Measurements from ENCODE around the gene SLC27A2.
"Not testable (repeated sequence)": the region's sequence is repeated elsewhere in the genome, so short reads cannot be mapped to it uniquely, and the experiment has no call there.

Gene SLC27A2

DNA sequence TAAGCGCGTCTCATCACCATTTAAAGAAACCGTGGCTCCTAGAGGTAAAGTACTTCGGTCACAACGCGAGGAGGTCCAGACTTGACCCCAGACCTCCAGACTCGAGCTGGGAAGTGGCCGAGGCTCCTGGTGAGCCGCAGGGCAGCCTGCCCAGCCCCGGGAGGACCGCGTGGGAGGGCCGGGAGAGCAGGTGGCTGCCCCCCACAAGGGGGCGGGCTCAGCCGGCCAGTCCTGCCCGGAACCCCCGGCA, at the start of gene SLC27A2:
TSS of gene SLC27A2 (plus strand) at position 228 of the 250 bp plus-strand sequence. CDS start 232 bp downstream, outside the sequence.
- DNase-seq (ENCODE audit: low read depth), result no peak

DNA sequence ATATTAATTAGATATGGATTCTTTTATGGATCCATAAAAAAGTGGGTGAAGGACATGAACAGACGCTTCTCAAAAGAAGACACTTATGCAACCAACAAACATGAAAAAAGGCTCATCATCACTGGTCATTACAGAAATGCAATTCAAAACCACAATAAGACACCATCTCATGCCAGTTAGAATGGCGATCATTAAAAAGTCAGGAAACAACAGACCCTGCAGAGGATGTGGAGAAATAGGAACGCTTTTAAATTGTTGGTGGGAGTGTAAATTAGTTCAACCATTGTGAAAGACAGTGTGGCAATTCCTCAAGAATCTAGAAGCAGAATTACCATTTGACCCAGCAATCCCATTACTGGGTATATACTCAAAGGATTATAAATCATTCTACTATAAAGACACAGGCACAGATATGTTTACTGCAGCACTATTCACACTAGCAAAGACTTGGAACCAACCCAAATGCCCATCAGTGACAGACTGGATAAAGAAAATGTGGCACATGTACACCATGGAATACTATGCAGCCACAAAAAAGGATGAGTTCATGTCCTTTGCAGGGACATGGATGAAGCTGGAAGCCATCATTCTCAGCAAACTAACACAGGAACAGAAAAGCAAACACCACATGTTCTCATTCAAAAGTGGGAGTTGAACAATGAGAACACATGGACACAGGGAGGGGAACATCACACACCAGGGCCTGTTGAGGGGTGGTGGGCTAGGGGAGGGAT, 49.6 kb upstream of the SLC27A2 start:
- DNase-seq (ENCODE audit: low read depth), result not testable (repeated sequence)

DNA sequence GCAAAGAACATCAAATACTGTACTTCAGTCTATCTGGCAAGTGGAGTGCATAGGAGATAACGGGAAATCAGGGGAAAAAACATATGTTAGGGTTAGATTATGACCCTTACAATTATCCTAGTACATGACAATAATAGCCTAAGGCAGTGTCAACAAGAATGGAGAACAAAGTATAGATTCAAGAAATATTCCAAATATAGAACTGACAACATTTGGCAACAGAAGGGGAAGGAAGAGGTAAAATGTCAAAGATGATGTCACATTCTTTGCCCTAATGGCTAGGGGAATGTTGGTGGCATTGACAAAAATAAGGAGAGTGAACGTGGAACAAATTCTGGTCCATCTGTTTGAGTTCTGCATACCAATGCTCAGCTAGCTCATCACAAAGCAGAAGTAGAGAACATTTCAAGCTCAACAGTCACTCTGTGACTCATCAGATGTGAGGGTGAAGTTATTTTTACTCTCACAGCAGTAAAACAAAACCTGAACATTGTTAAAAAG, 47.4 kb upstream of the SLC27A2 start:
- no peak for DNase-seq (ENCODE audit: low read depth)

DNA sequence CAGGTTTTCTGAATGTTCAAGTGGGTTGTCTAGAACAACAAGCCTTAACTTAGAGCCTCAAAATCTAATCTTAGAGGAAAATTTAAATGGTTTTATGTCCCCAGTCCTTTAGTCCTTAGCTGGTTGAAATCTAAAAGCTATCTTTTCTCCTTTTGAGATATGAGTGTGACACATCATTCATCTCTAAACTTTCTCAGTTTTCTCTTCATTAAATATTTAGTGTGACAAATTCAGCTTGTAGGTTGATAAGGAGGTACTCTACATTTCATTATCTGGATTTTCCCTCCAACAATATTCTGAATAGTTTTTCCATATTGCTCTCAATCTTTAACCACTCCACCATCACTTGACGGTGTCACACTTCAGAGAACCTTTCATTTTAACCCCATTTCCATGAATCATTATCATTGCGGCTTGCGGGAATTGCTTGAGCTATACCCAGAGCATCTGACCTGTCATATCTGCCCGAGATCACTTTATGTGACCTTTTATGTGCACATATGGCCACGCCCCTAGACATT, 46.9 kb upstream of the SLC27A2 start:
- no peak for DNase-seq (ENCODE audit: low read depth)

DNA sequence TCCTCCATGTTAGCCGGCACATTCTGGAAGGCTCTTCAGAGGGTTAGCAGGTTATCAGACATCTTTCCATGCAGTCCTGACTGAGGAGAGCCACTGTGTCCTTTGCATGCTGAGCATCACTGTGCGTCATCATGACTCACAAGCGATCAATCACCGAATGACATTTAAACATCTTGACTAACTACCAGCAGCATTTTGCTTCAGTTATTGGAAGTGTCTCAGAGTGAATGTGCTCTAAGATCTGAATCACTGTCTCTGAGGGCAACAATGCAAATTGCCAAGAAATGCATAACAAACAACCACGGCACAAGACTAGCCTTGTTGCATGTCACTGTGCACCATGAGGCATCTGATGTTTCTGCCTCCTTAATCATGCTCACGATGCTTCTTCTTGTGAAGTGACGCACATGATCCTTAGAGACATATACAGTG, 44.6 kb upstream of the SLC27A2 start:
- peak; percentile 100 for DNase-seq (ENCODE audit: low read depth)

DNA sequence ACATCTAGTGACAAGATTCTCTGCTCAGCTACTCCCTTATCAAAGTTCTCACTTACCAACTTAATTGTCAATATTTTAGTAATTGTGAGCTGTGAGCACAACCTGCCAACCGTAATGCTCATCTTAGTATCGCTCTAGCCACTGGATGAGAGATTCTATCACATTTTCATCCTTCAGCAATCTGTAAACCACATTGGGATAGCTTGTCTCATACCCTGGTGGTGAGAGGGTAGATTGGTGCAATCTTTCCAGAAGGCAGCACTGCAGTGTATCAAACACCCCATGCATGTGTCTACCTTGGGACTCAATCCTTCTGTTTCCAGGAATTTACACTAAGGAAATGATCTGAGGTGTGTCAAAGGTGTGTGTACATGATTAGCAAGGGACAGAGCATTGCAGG, 44.1 kb upstream of the SLC27A2 start:
- no peak for DNase-seq (ENCODE audit: low read depth)

DNA sequence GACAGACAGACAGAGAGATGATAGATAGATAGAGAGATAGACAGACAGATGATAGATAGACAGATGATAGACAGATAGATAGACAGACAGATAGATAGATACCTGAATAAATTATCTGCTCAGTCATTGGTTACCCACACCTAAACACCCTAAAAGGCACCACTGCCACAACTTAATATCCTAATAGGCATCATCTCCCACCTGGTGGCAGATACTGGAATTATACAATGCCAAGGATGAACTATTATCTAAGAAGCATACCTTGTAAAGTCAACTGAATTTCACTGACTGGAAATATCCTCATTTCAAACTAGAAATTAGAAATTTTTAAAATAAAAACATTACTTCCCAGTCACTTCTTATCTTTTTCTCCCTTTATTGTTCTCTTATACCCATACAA, 43.6 kb upstream of the SLC27A2 start:
- DNase-seq (ENCODE audit: low read depth), result no peak

DNA sequence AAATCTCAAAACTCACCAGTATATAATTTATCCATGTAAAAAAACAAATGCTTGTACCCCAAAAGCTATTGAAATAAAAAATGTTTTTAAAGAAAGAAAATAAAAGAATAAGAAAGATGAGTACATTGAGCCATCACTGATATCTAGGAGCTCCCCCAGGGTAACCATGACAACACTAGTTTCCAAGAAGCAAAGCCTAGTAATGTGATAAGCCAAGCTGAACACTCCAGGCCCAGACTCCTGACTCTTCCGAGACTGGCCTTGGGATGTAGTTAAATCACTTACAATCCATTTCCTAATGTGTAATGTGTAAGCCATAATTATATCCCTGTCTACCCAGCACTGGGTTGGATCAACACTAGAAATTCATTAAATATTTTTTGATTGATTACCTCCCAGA, 41.9 kb upstream of the SLC27A2 start:
- DNase-seq (ENCODE audit: low read depth), result no peak

DNA sequence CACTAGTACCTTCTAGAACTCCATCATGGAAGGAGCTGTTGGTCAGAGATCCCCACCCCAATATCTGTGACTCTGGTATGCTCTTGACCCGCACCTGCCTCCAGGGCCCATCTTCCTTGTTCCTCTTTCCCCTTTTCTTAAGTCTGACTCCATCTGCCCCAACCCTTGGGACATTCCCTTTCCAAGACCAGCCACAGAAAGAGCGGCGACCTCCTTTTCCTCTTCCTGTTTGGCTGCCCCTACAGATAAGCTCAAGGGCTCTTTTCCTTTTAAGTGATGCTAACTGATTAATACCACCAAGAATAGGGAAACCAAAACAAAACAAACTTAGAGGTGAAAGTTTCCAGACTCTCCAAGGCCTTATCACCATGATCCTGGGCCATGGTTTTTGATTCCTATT, 41.0 kb upstream of the SLC27A2 start:
- no peak for DNase-seq (ENCODE audit: low read depth)

DNA sequence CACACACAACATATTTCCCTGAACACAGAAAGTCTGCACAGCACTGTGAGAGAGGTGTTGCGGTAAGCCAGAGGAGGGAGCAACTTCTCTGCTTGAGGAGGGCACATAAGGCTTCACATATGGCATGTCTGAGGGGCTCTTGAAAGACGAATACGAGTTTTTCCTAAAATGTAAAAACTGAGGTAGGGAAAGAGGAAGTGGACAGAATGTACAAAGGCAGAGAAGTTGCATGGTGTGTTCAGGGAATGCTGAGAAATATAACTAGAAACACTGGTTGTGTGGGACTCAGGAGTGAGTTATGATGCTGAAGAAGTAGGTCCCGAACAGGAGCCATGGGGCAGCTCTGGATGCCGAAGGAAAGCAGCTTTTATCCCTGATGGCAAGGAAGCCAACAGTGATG, 40.1 kb upstream of the SLC27A2 start:
- DNase-seq (ENCODE audit: low read depth), result no peak

DNA sequence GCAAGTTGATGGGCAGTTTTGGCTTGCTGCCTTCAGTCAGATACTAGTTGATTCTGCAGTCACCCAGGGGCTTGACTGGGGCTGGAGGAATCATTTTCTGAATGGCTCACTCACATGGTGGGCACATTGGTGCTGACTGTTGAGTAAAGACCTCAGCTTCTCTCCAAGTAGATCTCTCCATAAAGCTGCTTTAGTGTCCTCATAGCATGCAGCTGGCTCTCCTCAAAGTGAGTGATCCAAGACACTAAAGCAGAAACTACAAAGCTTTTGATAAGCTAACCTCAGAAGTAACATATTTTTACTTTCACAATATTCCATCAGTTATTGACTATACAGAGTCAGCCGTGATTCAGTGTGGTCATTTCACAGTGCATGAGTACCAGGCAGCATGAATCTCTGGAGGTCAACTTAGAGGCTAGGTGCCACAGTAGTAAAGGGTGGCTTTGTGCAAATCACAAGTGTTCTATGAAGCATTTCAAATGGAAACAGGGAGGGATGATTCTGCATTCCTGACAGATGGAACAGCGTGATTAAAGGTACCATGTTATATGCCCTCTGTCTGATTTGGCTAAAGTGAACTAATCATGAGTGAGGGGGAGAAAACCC, 38.6 kb upstream of the SLC27A2 start:
- DNase-seq (ENCODE audit: low read depth), result no peak

DNA sequence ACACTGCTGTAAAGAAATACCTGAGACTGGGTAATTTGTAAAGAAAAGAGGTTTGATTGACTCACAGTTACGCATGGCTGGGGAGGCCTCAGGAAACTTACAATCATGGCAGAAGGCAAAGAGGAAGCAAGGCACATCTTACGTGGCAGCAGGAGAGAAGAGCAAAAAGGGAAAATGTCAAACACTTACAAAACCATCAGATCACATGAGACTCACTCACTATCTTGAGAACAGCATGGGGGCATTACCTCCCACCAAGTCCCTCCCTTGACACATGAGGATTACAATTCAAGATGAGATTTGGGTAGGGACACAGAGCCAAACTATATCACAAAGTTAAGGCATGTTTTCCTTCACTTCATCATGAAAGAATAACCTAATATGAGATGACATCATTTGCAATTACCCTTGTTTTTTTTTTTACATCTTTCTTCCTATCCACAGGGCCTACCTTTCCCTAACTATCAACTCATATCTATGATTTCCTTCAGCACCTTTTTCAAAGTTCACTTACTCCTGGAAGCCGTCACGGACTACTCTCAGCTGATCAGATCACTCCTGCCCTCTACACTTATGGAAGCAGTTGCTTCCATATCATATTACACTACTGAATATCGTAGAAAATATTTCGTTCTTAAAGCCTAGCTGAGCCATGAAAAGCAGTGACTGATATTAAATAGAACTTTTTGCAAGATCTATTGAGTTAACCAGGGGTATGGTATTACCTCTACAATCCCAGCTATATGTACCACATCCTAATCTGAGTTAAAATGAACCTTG, 37.5 kb upstream of the SLC27A2 start:
- no peak for DNase-seq (ENCODE audit: low read depth)

DNA sequence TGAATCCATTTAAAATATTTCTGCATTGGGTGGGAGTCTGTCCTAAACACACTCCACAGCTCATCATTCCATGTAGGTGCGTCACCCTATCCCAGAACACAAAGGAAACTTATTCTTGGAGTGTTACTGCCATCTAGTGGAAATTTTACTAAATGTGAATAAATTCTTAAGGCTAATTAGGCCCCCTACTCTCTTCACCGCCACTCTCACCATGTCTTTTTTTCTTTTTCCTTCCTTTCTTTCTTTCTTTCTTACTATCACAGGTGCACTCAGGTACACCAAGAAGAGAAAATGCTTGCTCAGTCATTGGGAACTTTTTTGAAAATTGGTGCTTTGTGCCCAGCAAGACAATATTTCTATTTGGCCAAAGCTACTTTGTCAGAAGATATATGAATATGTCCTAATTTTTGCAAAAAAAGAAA, 36.5 kb upstream of the SLC27A2 start:
- DNase-seq (ENCODE audit: low read depth), result peak; percentile 31

DNA sequence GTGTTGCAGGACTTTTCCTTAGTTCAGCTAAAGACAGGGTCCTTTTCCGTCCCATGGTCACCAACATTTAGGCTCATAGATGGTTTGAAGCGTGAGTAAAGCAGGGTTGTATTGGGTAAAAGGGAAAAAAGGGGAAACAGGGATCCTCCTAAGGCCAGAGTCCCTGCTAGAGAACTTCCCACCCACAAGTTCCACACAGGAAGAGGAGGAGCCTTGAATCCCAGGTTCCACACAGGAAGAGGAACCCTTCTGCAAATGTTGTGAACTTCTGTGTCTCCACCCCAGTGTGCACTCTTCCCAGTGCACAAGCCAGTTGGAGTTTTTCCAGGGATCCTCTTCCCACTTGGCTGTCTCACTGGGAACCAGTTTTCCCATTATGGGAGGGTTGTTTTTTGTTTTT, 35.4 kb upstream of the SLC27A2 start:
- DNase-seq (ENCODE audit: low read depth), result no peak

DNA sequence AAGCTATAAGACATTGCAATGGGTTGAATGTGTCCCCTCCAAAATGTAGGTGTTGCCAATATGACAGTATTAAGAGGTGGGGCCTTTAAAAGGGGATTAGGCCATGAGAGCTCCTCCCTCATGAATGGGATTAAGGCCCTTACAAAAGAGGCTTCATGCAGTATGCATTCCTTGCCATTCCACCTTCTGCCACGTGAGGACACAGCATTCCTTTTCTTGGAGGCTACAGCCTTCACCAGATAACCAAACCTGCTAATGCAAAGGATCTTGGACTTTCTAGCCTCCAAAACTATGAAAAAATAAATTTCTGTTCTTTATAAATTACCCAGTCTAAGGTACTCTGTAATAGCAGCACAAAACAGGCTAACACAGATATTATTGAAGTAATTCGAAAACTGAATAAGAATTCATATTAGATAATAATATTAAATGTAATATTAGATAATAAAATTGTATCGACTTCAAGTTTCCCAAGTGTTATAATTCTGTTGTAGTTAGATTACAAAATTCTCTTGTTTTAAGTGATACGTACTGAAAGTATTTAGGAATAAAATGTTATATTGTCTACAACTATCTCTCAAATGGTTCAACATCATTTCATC, 33.5 kb upstream of the SLC27A2 start:
- DNase-seq (ENCODE audit: low read depth), result peak; percentile 33

DNA sequence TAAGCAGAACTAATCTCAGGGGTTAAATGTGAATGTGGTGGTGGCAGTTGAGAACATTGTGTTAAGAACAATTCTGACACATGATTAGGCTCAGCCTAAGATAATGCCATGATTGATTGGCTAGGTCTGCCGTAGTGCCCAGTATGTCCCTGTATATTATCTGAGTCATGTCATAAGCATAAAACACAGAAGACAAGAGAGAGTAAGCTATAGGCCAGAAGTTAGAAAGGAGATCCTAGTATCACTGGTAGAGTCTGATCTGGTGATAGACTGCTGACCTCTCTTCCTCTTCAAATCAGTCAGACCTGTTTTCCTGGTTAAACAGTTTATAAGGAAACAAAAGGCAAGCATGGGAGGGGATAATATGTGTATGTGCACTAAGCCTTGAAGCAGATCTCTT, 32.9 kb upstream of the SLC27A2 start:
- DNase-seq (ENCODE audit: low read depth), result no peak

DNA sequence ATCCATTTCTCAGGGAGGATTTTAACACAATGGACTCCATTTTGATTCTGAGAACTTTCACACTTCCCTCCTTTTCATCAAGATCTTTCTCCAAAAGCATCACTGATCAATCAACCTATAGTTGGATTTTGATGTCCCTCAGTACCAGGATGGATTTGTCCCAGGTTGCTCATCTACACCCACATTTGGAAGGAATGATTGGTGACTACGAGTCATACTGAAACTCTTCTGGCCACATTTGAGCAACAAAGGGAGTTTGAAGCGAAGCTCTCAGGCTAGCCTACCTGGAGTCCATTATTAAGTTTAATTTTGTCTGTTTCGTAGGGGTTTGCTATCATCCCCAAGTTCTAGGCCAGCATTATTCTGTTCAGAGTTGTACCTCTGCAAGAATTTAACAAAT, 31.6 kb upstream of the SLC27A2 start:
- no peak for DNase-seq (ENCODE audit: low read depth)

DNA sequence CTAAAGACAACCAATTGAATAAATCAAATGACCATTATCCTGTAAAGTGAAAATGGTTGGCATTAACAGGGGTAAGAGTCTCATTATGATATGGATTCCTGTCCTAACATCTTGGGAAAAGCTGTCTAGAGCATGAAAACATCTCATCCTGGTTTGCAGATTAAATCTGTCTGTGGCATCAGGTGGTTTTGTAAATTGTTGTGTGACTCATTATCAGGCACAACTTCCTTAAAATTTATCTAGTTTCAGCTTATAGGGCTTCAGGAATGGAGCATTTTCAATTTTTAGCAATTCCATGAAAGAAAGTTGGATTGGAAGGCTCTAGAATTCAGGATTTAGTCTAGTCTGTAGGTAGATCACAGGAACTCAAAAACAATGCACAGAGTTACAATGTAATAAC, 31.1 kb upstream of the SLC27A2 start:
- no peak for DNase-seq (ENCODE audit: low read depth)

DNA sequence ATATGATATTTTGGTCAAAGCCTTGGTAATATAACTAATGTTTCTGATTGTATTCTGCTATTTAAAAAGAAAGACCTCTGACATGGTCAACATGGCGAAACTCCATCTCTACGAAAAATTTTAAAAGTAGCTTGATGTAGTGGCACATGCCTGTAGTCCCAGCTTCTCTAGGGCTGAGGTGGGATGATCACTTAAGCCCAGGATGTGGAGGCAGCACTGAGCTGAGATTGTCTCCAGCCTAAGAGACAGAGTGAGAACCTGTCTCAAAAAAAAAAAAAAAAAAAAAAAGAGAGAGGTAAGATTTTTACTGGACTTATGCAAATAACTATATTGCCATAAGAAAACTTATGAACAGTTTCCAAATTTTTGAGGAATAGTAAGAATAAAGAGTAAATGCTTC, 30.5 kb upstream of the SLC27A2 start:
- DNase-seq (ENCODE audit: low read depth), result no peak

DNA sequence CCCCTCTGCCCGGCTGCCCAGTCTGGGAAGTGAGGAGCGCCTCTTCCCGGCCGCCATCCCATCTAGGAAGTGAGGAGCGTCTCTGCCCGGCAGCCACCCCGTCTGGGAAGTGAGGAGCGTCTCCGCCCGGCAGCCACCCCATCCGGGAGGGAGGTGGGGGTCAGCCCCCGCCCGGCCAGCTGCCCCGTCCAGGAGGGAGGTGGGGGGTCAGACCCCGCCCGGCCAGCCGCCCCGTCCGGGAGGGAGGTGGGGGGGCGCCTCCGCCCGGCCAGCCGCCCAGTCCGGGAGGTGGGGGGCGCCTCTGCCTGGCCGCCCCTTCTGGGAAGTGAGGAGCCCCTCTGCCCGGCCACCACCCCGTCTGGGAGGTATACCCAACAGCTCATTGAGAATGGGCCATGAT, 23.8 kb upstream of the SLC27A2 start:
- DNase-seq (ENCODE audit: low read depth), result not testable (repeated sequence)

DNA sequence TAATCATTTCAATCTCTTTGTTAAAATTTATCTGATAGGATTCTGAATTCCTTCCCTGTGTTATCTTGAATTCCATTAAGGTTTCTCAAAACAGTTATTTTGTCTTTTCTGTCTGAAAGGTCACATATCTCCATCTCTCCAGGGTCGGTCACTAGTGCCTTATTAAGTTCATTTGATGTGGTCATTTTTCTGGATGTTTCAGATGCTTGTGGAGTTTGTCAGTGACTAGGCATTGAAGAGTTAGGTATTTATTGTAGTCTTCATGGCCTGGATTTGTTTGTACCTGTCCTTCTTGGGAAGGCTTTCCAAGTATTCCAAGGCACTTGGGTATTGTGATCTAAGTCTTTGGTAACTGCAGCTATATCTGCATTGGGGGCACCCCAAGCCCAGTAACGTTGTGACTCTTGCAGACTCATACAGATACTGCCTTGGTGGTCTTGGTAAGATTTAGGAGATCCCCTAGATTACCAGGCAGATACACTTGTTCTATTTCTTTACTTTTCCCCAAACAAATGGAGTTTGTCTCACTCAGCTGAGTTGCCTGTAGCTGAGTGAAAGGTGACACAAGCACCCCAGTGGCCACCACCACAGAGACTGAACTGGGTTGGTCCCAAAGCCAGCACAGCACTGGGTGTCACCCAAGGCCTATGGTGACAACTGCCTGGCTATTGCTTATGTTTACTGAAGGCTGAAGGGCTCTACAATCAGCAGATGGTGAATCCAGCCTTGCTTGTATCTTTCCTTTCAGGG, 18.9 kb upstream of the SLC27A2 start:
- DNase-seq (ENCODE audit: low read depth), result no peak
